HL-60 (cell line): ENCODE results near the gene MAN2A1.

Source experiments
- POLR2AphosphoS5 ChIP-seq: IDR thresholded peaks from 2 replicates; pipeline ENCODE4 v1.6.1; 2012; ENCODE audit warnings: low read depth
- SPI1 ChIP-seq: IDR thresholded peaks from 2 replicates; pipeline ENCODE4 v1.6.1; 2012; ENCODE audit warnings: low read depth, mild to moderate bottlenecking, borderline replicate concordance
- TF ChIP-seq, protein P1 (sequence below): IDR thresholded peaks from one replicate; pipeline ENCODE4 v1.5.1; 2011; ENCODE audit warnings: low read length, control low read depth, inconsistent platforms; ENCODE audit not compliant: insufficient read depth
- TF ChIP-seq, protein P2 (sequence below): IDR thresholded peaks from 2 replicates; pipeline ENCODE4 v1.6.1; 2012; ENCODE audit warnings: low read depth; ENCODE audit not compliant: insufficient replicate concordance

DNA sequence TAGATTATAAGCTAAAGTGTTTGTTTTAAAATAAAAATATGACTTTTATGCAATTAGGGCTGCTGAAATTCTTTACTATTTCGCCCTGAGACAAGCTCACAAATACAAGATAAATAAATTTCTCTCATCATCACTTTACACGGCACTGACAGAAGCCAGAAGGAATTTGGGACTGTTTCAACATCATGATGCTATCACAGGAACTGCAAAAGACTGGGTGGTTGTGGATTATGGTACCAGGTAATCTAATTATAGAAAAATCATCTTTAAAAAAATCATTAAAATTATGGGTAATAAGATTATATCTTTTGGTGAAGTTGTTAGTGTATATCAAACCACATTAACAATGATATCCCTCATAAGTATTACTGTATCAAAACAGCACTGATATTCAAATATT, 95.0 kb downstream of the MAN2A1 start:
- TF ChIP-seq SPI1 (no peak), POLR2AphosphoS5 (no peak)
- TF ChIP-seq, protein P1, sequence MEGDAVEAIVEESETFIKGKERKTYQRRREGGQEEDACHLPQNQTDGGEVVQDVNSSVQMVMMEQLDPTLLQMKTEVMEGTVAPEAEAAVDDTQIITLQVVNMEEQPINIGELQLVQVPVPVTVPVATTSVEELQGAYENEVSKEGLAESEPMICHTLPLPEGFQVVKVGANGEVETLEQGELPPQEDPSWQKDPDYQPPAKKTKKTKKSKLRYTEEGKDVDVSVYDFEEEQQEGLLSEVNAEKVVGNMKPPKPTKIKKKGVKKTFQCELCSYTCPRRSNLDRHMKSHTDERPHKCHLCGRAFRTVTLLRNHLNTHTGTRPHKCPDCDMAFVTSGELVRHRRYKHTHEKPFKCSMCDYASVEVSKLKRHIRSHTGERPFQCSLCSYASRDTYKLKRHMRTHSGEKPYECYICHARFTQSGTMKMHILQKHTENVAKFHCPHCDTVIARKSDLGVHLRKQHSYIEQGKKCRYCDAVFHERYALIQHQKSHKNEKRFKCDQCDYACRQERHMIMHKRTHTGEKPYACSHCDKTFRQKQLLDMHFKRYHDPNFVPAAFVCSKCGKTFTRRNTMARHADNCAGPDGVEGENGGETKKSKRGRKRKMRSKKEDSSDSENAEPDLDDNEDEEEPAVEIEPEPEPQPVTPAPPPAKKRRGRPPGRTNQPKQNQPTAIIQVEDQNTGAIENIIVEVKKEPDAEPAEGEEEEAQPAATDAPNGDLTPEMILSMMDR = no peak
- TF ChIP-seq, protein P2, sequence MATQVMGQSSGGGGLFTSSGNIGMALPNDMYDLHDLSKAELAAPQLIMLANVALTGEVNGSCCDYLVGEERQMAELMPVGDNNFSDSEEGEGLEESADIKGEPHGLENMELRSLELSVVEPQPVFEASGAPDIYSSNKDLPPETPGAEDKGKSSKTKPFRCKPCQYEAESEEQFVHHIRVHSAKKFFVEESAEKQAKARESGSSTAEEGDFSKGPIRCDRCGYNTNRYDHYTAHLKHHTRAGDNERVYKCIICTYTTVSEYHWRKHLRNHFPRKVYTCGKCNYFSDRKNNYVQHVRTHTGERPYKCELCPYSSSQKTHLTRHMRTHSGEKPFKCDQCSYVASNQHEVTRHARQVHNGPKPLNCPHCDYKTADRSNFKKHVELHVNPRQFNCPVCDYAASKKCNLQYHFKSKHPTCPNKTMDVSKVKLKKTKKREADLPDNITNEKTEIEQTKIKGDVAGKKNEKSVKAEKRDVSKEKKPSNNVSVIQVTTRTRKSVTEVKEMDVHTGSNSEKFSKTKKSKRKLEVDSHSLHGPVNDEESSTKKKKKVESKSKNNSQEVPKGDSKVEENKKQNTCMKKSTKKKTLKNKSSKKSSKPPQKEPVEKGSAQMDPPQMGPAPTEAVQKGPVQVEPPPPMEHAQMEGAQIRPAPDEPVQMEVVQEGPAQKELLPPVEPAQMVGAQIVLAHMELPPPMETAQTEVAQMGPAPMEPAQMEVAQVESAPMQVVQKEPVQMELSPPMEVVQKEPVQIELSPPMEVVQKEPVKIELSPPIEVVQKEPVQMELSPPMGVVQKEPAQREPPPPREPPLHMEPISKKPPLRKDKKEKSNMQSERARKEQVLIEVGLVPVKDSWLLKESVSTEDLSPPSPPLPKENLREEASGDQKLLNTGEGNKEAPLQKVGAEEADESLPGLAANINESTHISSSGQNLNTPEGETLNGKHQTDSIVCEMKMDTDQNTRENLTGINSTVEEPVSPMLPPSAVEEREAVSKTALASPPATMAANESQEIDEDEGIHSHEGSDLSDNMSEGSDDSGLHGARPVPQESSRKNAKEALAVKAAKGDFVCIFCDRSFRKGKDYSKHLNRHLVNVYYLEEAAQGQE = no peak
